Right lobe of liver (tissue), 6 donors: ENCODE results near the gene SURF1. TPM values are rescaled to one million over a fixed set of nuclear protein-coding genes. Genes with fewer than 3 reads are reported as not detected.
A peak's percentile ranks its signal among the peaks of the same experiment; 100 is the strongest.

Experiments used
- ATAC-seq, 4 donors: fragments of 200-7000 bp; cut with Tn5 transposase; one replicate each; pipeline ENCODE4 v1.9.1; 2020; ENCODE audit warnings: mild to moderate bottlenecking in 4 of 4, moderate library complexity in 4 of 4
- DNase-seq, 3 donors: peaks; one replicate each; pipeline ENCODE4 v3.0.0-alpha.2; 2020
- H3K27ac ChIP-seq, 3 donors: fragments of 200-600 bp; one replicate each; pipeline ENCODE4 v1.8.0; 2022
- H3K27me3 ChIP-seq, 2 donors: fragments of 200-600 bp; one replicate each; pipeline ENCODE4 v1.8.0; 2022
- H3K36me3 ChIP-seq, 4 donors: fragments of 200-600 bp; sonication (generic) in 1 of 4; one replicate each; pipeline versions ENCODE4 v1.5.1 to v1.8.0; 2017 to 2022; ENCODE audit warnings: control low read depth in 1 of 4
- H3K4me1 ChIP-seq, 4 donors: fragments of 200-600 bp; sonication (generic) in 1 of 4; one replicate each; pipeline versions ENCODE4 v1.5.1 to v1.8.0; 2017 to 2022; ENCODE audit warnings: control low read depth in 1 of 4
- H3K4me3 ChIP-seq, 3 donors: fragments of 200-600 bp; one replicate each; pipeline ENCODE4 v1.8.0; 2022
- H3K9me3 ChIP-seq, 4 donors: fragments of 200-600 bp; sonication (generic) in 1 of 4; one replicate each; pipeline versions ENCODE4 v1.5.1 to v1.8.0; 2017 to 2022; ENCODE audit warnings: control low read depth in 1 of 4
- CTCF ChIP-seq, 4 donors: fragments of 200-600 bp in 3 of 4; fragments of 450-650 bp in 1 of 4; IDR thresholded peaks; one replicate each; pipeline versions ENCODE4 v1.5.1 to v1.8.0; 2016 to 2022; ENCODE audit warnings: antibody characterized with exemption in 4 of 4, mild to moderate bottlenecking in 2 of 4
- POLR2A ChIP-seq: fragments of 450-650 bp; IDR thresholded peaks from one replicate; pipeline ENCODE4 v1.6.1; 2017; ENCODE audit warnings: antibody characterized with exemption, mild to moderate bottlenecking
- WGBS: methylation state at CpG from one replicate; pipeline ENCODE4 v1.1.6; 2018; ENCODE audit warnings: low coverage, low lambda C conversion rate; ENCODE audit not compliant: insufficient coverage; ENCODE audit errors: missing lambda C conversion rate; 5-methylcytosine and 5-hydroxymethylcytosine counted together
- intact Hi-C, 2 donors: fragments of 100-400 bp; cut with DNase I; formaldehyde crosslinking; loops; one replicate each; pipeline versions ENCODE4 v1.11.2 to v1.14.1; 2022
- total RNA-seq, 6 experiments: library from RNA; depleted of rRNA in 2 of 6; stranded (reverse); fragments of >200 nt in 2 of 6; fragmentation: NEBNext Ultra II Directional in 3 of 6; extraction: Animal tissue kit (Norgen Biotek cat#: 25700) in 3 of 6; gene quantifications; one replicate each; pipeline versions ENCODE4 v1.1.0 to v1.2.4, GENCODE V29; 2016 to 2023
- donor health status: DM: no; HTN: yes; CAD: no.
- donor health status: DM: no; HTN: no; CAD: no.
- donor health status: DM: no; HTN: no; CAD: no.
- donor health status: DM: no; HTN: yes; CAD: no.
- donor health status: DM: no; HTN: yes; CAD: no.

SURF1 gene
- total RNA-seq, 6 experiments from 2014 or later = 37.4 to 68.8 (median 44.5) TPM

- Histone ChIP-seq H3K27ac (no peak overlapping the region), H3K36me3 (peaks cover 3 to 45% (median 23%) of the 10 kb centered on the region in 4 donors), H3K9me3 (no peaks in the 10 kb centered on the region), H3K27me3 (no peaks in the 10 kb centered on the region), H3K4me3 (no peak overlapping the region), H3K4me1 (peaks cover 0 to 12% (median 4%) of the 10 kb centered on the region in 4 donors)
- no peak for ATAC-seq
- DNase-seq = peak in 1 of 3 donors; percentile 22
- WGBS = 95% methylated on average over 9 of the region's 11 CpGs
- intact Hi-C loops = loop anchor here in 1 of 2 donors (10.0 kb wide), 1 partner anchor 52 kb away; no protein-coding TSS in a partner anchor
- no peak for TF ChIP-seq CTCF (IDR thresholded peaks at IDR 0.05)
- no peak for TF ChIP-seq POLR2A
Observed at GRCh38 chr9:133333011-133333410, 23.3 kb downstream of the SURF1 start.

GRCh38 chr9:133332381-133332730 is 23.9 kb downstream of the SURF1 start:
- WGBS = 35% methylated on average over 4 of the region's 20 CpGs
- intact Hi-C loops = loop anchor here in 1 of 2 donors (10.0 kb wide), 1 partner anchor 52 kb away; no protein-coding TSS in a partner anchor
- ATAC-seq = no peak

GRCh38 chr9:133331641-133332380 is 24.5 kb downstream of the SURF1 start:
- no peak overlapping the region for H3K4me3 ChIP-seq
- DNase-seq (peak in 1 of 3 donors; percentile 49), ATAC-seq (no peak)
- H3K4me1 ChIP-seq = peaks cover 0 to 12% (median 3%) of the 10 kb centered on the region in 4 donors
- WGBS = 97% methylated on average over 34 of the region's 57 CpGs
- H3K27me3 ChIP-seq = no peaks in the 10 kb centered on the region
- intact Hi-C loops = loop anchor here in 1 of 2 donors (10.0 kb wide), 1 partner anchor 53 kb away; no protein-coding TSS in a partner anchor
- H3K27ac ChIP-seq = no peak overlapping the region
- H3K9me3 ChIP-seq = no peaks in the 10 kb centered on the region
- TF ChIP-seq CTCF (IDR thresholded peaks at IDR 0.05) (no peak), POLR2A (no peak)
- H3K36me3 ChIP-seq = peaks cover 3 to 45% (median 23%) of the 10 kb centered on the region in 4 donors

More at GRCh38 chr9:133332381-133332730, 23.9 kb downstream of the SURF1 start:
- Histone ChIP-seq H3K27me3 (no peaks in the 10 kb centered on the region), H3K4me3 (no peak overlapping the region), H3K36me3 (peaks cover 3 to 45% (median 23%) of the 10 kb centered on the region in 4 donors), H3K27ac (no peak overlapping the region), H3K4me1 (peaks cover 0 to 12% (median 4%) of the 10 kb centered on the region in 4 donors), H3K9me3 (no peaks in the 10 kb centered on the region)
- TF ChIP-seq POLR2A = no peak
- no peak for TF ChIP-seq CTCF (IDR thresholded peaks at IDR 0.05)
- peak in 1 of 3 donors; percentile 31 for DNase-seq

GRCh38 chr9:133331221-133331620 is 25.1 kb downstream of the SURF1 start:
- DNase-seq = peak in 1 of 3 donors; percentile 41

More at GRCh38 chr9:133331221-133331620, 25.1 kb downstream of the SURF1 start:
- TF ChIP-seq CTCF (IDR thresholded peaks at IDR 0.05) (no peak), POLR2A (no peak)
- no peaks in the 10 kb centered on the region for H3K27me3 ChIP-seq
- peaks cover 3 to 45% (median 23%) of the 10 kb centered on the region in 4 donors for H3K36me3 ChIP-seq
- no peaks in the 10 kb centered on the region for H3K9me3 ChIP-seq
- WGBS = 84% methylated on average over 2 of the region's 19 CpGs
- no peak overlapping the region for H3K4me3 ChIP-seq
- intact Hi-C loops = loop anchor here in 1 of 2 donors (10.0 kb wide), 1 partner anchor 54 kb away; no protein-coding TSS in a partner anchor
- no peak overlapping the region for H3K27ac ChIP-seq
- no peak for ATAC-seq
- H3K4me1 ChIP-seq = peaks cover 0 to 12% (median 0%) of the 10 kb centered on the region in 4 donors
